Neuron (in vitro differentiated cells): ENCODE data around the gene TUBE1.
"Not testable (repeated sequence)": the region's sequence is repeated elsewhere in the genome, so short reads cannot be mapped to it uniquely, and the experiment has no call there.

Experiments used
- H2AFZ ChIP-seq: one replicate; pipeline ENCODE4 v1.6.1; 2013; ENCODE audit warnings: low read depth, mild to moderate bottlenecking, inconsistent platforms, low read length, moderate library complexity
- H3K27me3 ChIP-seq: one replicate; pipeline ENCODE4 v1.6.1; 2013; ENCODE audit warnings: low read length; ENCODE audit not compliant: insufficient read depth
- H3K36me3 ChIP-seq: one replicate; pipeline ENCODE4 v1.6.1; 2013; ENCODE audit warnings: low read length; ENCODE audit not compliant: insufficient read depth
- H3K4me1 ChIP-seq: one replicate; pipeline ENCODE4 v1.6.1; 2013; ENCODE audit warnings: low read length; ENCODE audit not compliant: insufficient read depth
- H3K4me3 ChIP-seq: 2 replicates; pipeline ENCODE4 v1.5.1; 2013; ENCODE audit warnings: mild to moderate bottlenecking, low read length, moderate library complexity
- H3K9me3 ChIP-seq: one replicate; pipeline ENCODE4 v1.6.1; 2013; ENCODE audit warnings: low read length

Gene TUBE1

GRCh38 chr6:112054001-112054400, 33.3 kb downstream of the TUBE1 start, which contains the start of gene CCN6:
Gene CCN6, plus strand, starts transcription at chr6:112054104. Its CDS starts 254 bp downstream, at chr6:112054358.
- Histone ChIP-seq H3K36me3 (no peaks in the 10 kb centered on the region), H3K9me3 (no peaks in the 10 kb centered on the region), H3K4me3 (no peak within 1 kb of the TSS), H2AFZ (no peak within 1 kb of the TSS), H3K4me1 (no peaks in the 10 kb centered on the region), H3K27me3 (no peaks in the 10 kb centered on the region)

- not testable (repeated sequence) for H2AFZ ChIP-seq, H3K9me3 ChIP-seq, H3K27me3 ChIP-seq, H3K36me3 ChIP-seq, H3K4me1 ChIP-seq, H3K4me3 ChIP-seq
Measured at GRCh38 chr6:112051251-112051740, 36.0 kb downstream of the TUBE1 start.

GRCh38 chr6:112050429-112050828, 36.9 kb downstream of the TUBE1 start:
- Histone ChIP-seq H3K9me3 (peaks cover 2% of the 10 kb centered on the region), H3K36me3 (no peaks in the 10 kb centered on the region), H3K4me1 (peaks cover 4% of the 10 kb centered on the region), H2AFZ (no peak overlapping the region), H3K4me3 (no peak overlapping the region), H3K27me3 (no peaks in the 10 kb centered on the region)

GRCh38 chr6:112049996-112050395, 37.3 kb downstream of the TUBE1 start:
- H3K9me3 ChIP-seq: peaks cover 2% of the 10 kb centered on the region
- no peaks in the 10 kb centered on the region for H3K27me3 ChIP-seq
- no peaks in the 10 kb centered on the region for H3K36me3 ChIP-seq
- H2AFZ ChIP-seq: no peak overlapping the region
- peaks cover 4% of the 10 kb centered on the region for H3K4me1 ChIP-seq
- H3K4me3 ChIP-seq: no peak overlapping the region

GRCh38 chr6:112049026-112049799, 38.1 kb downstream of the TUBE1 start:
- Histone ChIP-seq H3K9me3 (peaks cover 2% of the 10 kb centered on the region), H3K27me3 (no peaks in the 10 kb centered on the region), H3K4me3 (no peak overlapping the region), H2AFZ (no peak overlapping the region), H3K36me3 (no peaks in the 10 kb centered on the region), H3K4me1 (peaks cover 4% of the 10 kb centered on the region)

- H3K9me3 ChIP-seq, H3K36me3 ChIP-seq, H3K27me3 ChIP-seq, H3K4me1 ChIP-seq, H3K4me3 ChIP-seq, H2AFZ ChIP-seq: not testable (repeated sequence)
Measured at GRCh38 chr6:112047523-112047922, 39.8 kb downstream of the TUBE1 start.

- Histone ChIP-seq H3K4me1 (peaks cover 10% of the 10 kb centered on the region), H3K9me3 (peaks cover 2% of the 10 kb centered on the region), H3K27me3 (no peaks in the 10 kb centered on the region), H3K36me3 (no peaks in the 10 kb centered on the region), H2AFZ (no peak overlapping the region), H3K4me3 (no peak overlapping the region)
Measured at GRCh38 chr6:112044856-112045255, 42.4 kb downstream of the TUBE1 start.

GRCh38 chr6:112044196-112044595, 43.1 kb downstream of the TUBE1 start:
- no peak overlapping the region for H3K4me3 ChIP-seq
- peaks cover 10% of the 10 kb centered on the region for H3K4me1 ChIP-seq
- no peaks in the 10 kb centered on the region for H3K27me3 ChIP-seq
- peaks cover 2% of the 10 kb centered on the region for H3K9me3 ChIP-seq
- H3K36me3 ChIP-seq: no peaks in the 10 kb centered on the region
- H2AFZ ChIP-seq: no peak overlapping the region

- peak overlapping the region; percentile 87 for H2AFZ ChIP-seq
- H3K4me3 ChIP-seq: peak overlapping the region; percentile 80
- peaks cover 7% of the 10 kb centered on the region for H3K4me1 ChIP-seq
- H3K36me3 ChIP-seq: no peaks in the 10 kb centered on the region
- H3K9me3 ChIP-seq: peaks cover 2% of the 10 kb centered on the region
- H3K27me3 ChIP-seq: no peaks in the 10 kb centered on the region
Measured at GRCh38 chr6:112043032-112044007, 44.0 kb downstream of the TUBE1 start.

GRCh38 chr6:112041535-112041934, 45.7 kb downstream of the TUBE1 start:
- H3K4me1 ChIP-seq: peaks cover 13% of the 10 kb centered on the region
- H3K9me3 ChIP-seq: no peaks in the 10 kb centered on the region
- no peaks in the 10 kb centered on the region for H3K27me3 ChIP-seq
- no peak overlapping the region for H3K4me3 ChIP-seq
- no peak overlapping the region for H2AFZ ChIP-seq
- H3K36me3 ChIP-seq: no peaks in the 10 kb centered on the region

GRCh38 chr6:112040956-112041355, 46.3 kb downstream of the TUBE1 start:
- Histone ChIP-seq H2AFZ (no peak overlapping the region), H3K4me3 (no peak overlapping the region), H3K4me1 (peaks cover 13% of the 10 kb centered on the region), H3K36me3 (no peaks in the 10 kb centered on the region), H3K9me3 (no peaks in the 10 kb centered on the region), H3K27me3 (no peaks in the 10 kb centered on the region)

GRCh38 chr6:112039431-112039770, 47.9 kb downstream of the TUBE1 start:
- H2AFZ ChIP-seq: no peak overlapping the region
- H3K9me3 ChIP-seq: no peaks in the 10 kb centered on the region
- H3K4me3 ChIP-seq: no peak overlapping the region
- H3K36me3 ChIP-seq: no peaks in the 10 kb centered on the region
- H3K27me3 ChIP-seq: no peaks in the 10 kb centered on the region
- peaks cover 13% of the 10 kb centered on the region for H3K4me1 ChIP-seq

GRCh38 chr6:112038756-112039430, 48.4 kb downstream of the TUBE1 start:
- no peaks in the 10 kb centered on the region for H3K36me3 ChIP-seq
- H3K27me3 ChIP-seq: no peaks in the 10 kb centered on the region
- H3K9me3 ChIP-seq: no peaks in the 10 kb centered on the region
- no peak overlapping the region for H3K4me3 ChIP-seq
- H2AFZ ChIP-seq: no peak overlapping the region
- H3K4me1 ChIP-seq: peaks cover 18% of the 10 kb centered on the region
